Thoracic aorta (tissue), 2 donors: ENCODE measurements around the gene RAD54L. TPM values are rescaled to one million over a fixed set of nuclear protein-coding genes. Genes with fewer than 3 reads are reported as not detected.

Experiments used
- ATAC-seq: fragments of 150-250 bp; one replicate; pipeline ENCODE4 v1.8.0; 2017; ENCODE audit warnings: low read depth; ENCODE audit not compliant: insufficient number of reproducible peaks, low FRiP score
- DNase-seq: peaks from one replicate; pipeline ENCODE4 v3.0.0-alpha.2; 2020; ENCODE audit warnings: low spot score
- H3K27ac ChIP-seq, 2 donors: fragments of 200-600 bp; sonication (generic); 1 replicate in 1 of 2; 2 replicates in 1 of 2; pipeline ENCODE4 v1.5.1; 2016; ENCODE audit warnings: mild to moderate bottlenecking in 2 of 2, moderate library complexity in 2 of 2
- H3K27me3 ChIP-seq: fragments of 200-600 bp; sonication (generic); replicated peaks from 2 replicates; pipeline ENCODE4 v1.6.0; 2016; ENCODE audit warnings: mild to moderate bottlenecking; ENCODE audit not compliant: insufficient read depth
- H3K36me3 ChIP-seq: fragments of 200-600 bp; sonication (generic); one replicate; pipeline ENCODE4 v1.5.1; 2016
- H3K4me1 ChIP-seq, 2 donors: fragments of 200-600 bp; sonication (generic); 1 replicate in 1 of 2; 2 replicates in 1 of 2; pipeline versions ENCODE4 v1.5.1 to v1.6.0; 2016; ENCODE audit warnings: low read depth in 2 of 2, mild to moderate bottlenecking in 1 of 2; ENCODE audit not compliant: control insufficient read depth in 1 of 2
- H3K4me3 ChIP-seq: fragments of 200-600 bp; sonication (generic); 2 replicates; pipeline ENCODE4 v1.5.1; 2016; ENCODE audit warnings: mild to moderate bottlenecking
- H3K9me3 ChIP-seq: fragments of 200-600 bp; sonication (generic); 2 replicates; pipeline ENCODE4 v1.5.1; 2016
- total RNA-seq, 2 donors: library from RNA; depleted of rRNA; stranded (reverse); fragments of >200 nt; gene quantifications; one replicate each; pipeline versions ENCODE4 v1.1.0 to v1.2.3, GENCODE V29; 2016
- TF ChIP-seq, protein P1 (sequence below): fragments of 200-600 bp; sonication (generic); IDR thresholded peaks from one replicate; pipeline ENCODE4 v1.5.1; 2019; ENCODE audit warnings: antibody characterized with exemption

Gene RAD54L
- total RNA-seq, 2 donors from 2014 or later, result 0.68 to 4.1 TPM

GRCh38 chr1:46280092-46280491 is 32.5 kb downstream of the RAD54L start:
- no peaks in the 10 kb centered on the region for H3K9me3 ChIP-seq
- H3K4me3 ChIP-seq, result no peak overlapping the region
- ATAC-seq (no peak), DNase-seq (no peak)
- H3K27me3 ChIP-seq, result no peaks in the 10 kb centered on the region
- H3K36me3 ChIP-seq, result peaks cover 37% of the 10 kb centered on the region
- TF ChIP-seq, protein P1, sequence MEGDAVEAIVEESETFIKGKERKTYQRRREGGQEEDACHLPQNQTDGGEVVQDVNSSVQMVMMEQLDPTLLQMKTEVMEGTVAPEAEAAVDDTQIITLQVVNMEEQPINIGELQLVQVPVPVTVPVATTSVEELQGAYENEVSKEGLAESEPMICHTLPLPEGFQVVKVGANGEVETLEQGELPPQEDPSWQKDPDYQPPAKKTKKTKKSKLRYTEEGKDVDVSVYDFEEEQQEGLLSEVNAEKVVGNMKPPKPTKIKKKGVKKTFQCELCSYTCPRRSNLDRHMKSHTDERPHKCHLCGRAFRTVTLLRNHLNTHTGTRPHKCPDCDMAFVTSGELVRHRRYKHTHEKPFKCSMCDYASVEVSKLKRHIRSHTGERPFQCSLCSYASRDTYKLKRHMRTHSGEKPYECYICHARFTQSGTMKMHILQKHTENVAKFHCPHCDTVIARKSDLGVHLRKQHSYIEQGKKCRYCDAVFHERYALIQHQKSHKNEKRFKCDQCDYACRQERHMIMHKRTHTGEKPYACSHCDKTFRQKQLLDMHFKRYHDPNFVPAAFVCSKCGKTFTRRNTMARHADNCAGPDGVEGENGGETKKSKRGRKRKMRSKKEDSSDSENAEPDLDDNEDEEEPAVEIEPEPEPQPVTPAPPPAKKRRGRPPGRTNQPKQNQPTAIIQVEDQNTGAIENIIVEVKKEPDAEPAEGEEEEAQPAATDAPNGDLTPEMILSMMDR, result no peak
- H3K27ac ChIP-seq, result no peak overlapping the region
- no peaks in the 10 kb centered on the region for H3K4me1 ChIP-seq

DNA sequence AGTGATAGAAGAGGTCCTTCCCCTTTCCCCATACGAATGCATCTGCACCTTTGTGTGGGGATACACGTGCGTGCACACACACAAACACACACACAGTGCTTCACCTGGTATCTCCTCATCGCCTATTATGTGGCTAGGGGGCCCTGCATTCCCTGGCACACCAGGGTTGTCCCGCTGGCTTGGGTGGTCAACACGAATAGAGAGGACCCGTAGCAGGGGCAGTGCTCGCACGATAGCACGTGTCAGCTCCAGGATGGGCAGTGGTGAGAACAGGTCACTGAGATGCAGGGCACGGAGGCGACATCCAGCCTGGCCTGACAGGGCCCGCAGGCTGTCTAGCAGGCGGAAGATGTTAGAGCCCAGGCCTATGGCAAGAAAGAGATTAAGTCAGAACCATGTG is 33.5 kb downstream of the RAD54L start:
- DNase-seq (no peak), ATAC-seq (no peak)
- Histone ChIP-seq H3K4me1 (no peaks in the 10 kb centered on the region), H3K27me3 (no peaks in the 10 kb centered on the region), H3K36me3 (peaks cover 41% of the 10 kb centered on the region), H3K4me3 (no peak overlapping the region), H3K9me3 (no peaks in the 10 kb centered on the region), H3K27ac (no peak overlapping the region)
- TF ChIP-seq, protein P1, result no peak

- Histone ChIP-seq H3K27me3 (no peaks in the 10 kb centered on the region), H3K4me3 (no peak overlapping the region), H3K27ac (no peak overlapping the region), H3K4me1 (no peaks in the 10 kb centered on the region), H3K36me3 (peaks cover 47% of the 10 kb centered on the region), H3K9me3 (no peaks in the 10 kb centered on the region)
- ATAC-seq (no peak), DNase-seq (no peak)
- TF ChIP-seq, protein P1, result no peak
Measured at GRCh38 chr1:46284058-46284457, 36.5 kb downstream of the RAD54L start.

DNA sequence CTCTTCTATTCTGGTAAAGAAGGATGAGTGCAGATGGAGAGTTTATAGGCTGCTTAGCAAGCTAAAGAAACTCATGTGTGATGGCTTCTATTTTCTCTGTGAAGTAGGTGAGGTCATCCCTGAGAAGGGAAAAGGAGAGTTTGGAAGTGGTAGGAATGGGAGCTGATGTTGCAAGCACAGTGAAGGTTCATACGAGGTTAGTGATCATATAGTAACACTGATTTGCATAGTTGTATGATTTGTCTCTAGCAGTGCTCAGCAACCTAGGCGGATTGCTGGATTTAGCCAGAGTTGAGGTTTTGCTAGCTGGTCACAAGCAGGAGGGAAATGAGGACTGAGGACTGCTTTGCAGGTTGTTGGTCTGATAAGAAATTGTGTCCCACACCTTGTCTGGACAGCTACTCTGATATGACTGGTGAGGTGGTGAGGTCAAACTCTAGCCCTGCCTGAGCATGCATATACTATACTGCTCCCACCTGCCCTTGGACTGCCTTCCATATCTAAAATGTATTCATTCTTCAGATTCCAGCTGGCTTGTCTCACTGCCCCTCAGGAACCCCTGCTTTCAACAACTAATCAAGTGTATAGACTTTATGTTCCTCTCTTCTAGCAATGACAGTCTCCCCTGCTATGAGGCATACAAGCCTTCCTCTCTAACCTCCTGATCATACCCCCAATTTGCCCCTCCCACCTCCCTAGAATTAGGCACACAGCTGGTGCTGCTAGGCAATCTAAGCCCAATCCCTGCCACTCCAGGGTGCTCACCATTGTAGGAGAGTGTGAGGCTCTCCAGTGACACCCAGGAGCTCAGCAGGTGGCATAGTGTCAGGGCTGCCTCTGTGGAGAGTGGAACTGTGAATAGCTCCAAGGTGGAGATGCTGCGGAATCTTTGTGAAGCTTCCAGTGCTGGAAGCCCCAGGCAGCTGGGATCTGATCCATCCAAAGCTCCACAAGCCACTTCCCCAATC is 37.3 kb downstream of the RAD54L start:
- peaks cover 50% of the 10 kb centered on the region for H3K36me3 ChIP-seq
- DNase-seq (no peak), ATAC-seq (no peak)
- no peak overlapping the region for H3K4me3 ChIP-seq
- H3K27me3 ChIP-seq, result no peaks in the 10 kb centered on the region
- no peaks in the 10 kb centered on the region for H3K4me1 ChIP-seq
- H3K27ac ChIP-seq, result no peak overlapping the region
- no peaks in the 10 kb centered on the region for H3K9me3 ChIP-seq
- TF ChIP-seq, protein P1, result no peak

DNA sequence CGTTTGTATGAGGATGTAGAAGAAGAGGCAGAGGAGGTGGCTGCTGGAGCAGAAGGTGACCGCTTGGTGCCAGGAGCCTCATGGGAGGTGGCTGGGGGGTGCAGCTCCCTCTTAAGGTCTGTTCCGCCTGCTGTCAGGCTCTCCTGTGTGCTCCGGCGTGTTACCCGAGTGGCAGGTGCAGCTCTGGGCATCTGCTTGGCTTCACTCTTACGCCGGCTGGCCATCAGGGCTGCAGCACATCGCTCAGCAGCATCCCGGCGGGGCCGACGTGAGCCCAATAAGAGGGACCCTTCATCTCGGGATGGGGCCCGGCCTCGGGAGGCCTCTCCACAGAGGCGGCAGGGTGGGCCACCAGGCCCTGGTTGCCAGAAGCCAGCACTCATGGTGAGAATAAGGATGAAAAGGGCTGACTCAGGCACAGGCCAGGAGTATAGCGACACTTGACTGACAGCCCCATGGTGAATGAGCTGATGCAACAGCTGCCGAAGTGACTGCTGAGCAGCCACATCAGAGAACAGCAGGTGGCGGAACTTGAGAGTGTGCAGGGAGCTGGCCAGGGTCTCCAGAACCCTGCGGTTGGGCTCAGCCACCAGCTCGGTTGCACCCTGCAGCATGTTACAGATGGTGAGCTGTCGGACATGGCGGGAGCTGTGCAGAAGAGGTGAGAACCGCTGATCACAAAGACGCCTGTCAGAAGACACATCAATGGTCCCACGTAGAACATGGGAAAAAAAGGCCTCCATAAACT is 38.3 kb downstream of the RAD54L start:
- Histone ChIP-seq H3K4me1 (no peaks in the 10 kb centered on the region), H3K36me3 (peaks cover 41% of the 10 kb centered on the region), H3K4me3 (no peak overlapping the region), H3K27me3 (no peaks in the 10 kb centered on the region), H3K9me3 (no peaks in the 10 kb centered on the region), H3K27ac (no peak overlapping the region)
- TF ChIP-seq, protein P1, result no peak
- ATAC-seq, result no peak
- DNase-seq, result no peak
